HepG2 (cell line): ENCODE data around the gene CD7. TPM values are rescaled to one million over a fixed set of nuclear protein-coding genes. Genes with fewer than 3 reads are reported as not detected.

Experiments
- ATAC-seq: fragments of 200-7000 bp; cut with Tn5 transposase; 3 replicates; pipeline ENCODE4 v1.9.1; 2020; ENCODE audit warnings: mild to moderate bottlenecking, moderate library complexity
- BruUV-seq: library from RNA; stranded (reverse); fragments of 400-500 nt; replicated peaks from 2 replicates; lab custom pipeline; 2021; lab: Mats Ljungman, UMichigan
- CTCF ChIA-PET: fragments of 300-600 bp; formaldehyde crosslinking; extraction: SDS; loops from one replicate; lab custom pipeline; 2021; ENCODE audit warnings: low total read pairs, inconsistent platforms, low intra/inter-chr PET ratio; lab: Yijun Ruan, JAX
- POLR2A ChIA-PET: fragments of 350-600 bp; sonication (Branson Sonifier 250); formaldehyde crosslinking; loops from one replicate; lab custom pipeline; 2020; ENCODE audit warnings: antibody characterized with exemption, inconsistent platforms; lab: Yijun Ruan, JAX
- DNase-seq: peaks from one replicate; pipeline ENCODE4 v3.0.0-alpha.2; 2015; ENCODE audit warnings: low spot score
- FAIRE-seq: peaks from 3 replicates; lab custom pipeline; 2011; peaks lifted over from hg19 to GRCh38; lab: Jason Lieb, UNC
- H2AFZ ChIP-seq: one replicate; pipeline ENCODE4 v1.6.1; 2011; ENCODE audit warnings: low read length, inconsistent platforms
- H3K27ac ChIP-seq: fragments of 300-600 bp; 3 replicates; pipeline ENCODE4 v1.8.0; 2011; ENCODE audit warnings: mixed run types, mild to moderate bottlenecking, mixed read lengths, low read length, inconsistent platforms; ENCODE audit not compliant: insufficient read depth; ENCODE audit errors: extremely low read length
- H3K27me3 ChIP-seq, 2 experiments: fragments of 200-600 bp in 1 of 2; 2 replicates in 1 of 2; 3 replicates in 1 of 2; pipeline versions ENCODE4 v1.6.0 to v1.8.0; 2011; ENCODE audit warnings: low read length in 2 of 2, mild to moderate bottlenecking in 2 of 2, moderate library complexity in 2 of 2, inconsistent platforms in 1 of 2; ENCODE audit not compliant: insufficient read depth in 2 of 2, control insufficient read depth in 1 of 2
- H3K36me3 ChIP-seq, 2 experiments: fragments of 200-600 bp in 1 of 2; replicated peaks in 1 of 2; 2 replicates in 1 of 2; 3 replicates in 1 of 2; pipeline versions ENCODE4 v1.5.1 to v1.8.0; 2011; ENCODE audit warnings: low read length in 2 of 2, inconsistent platforms in 1 of 2; ENCODE audit not compliant: insufficient read depth in 2 of 2, control insufficient read depth in 1 of 2
- H3K4me1 ChIP-seq: 2 replicates; pipeline ENCODE4 v1.5.1; 2012; ENCODE audit warnings: low read length, inconsistent platforms; ENCODE audit not compliant: insufficient read depth
- H3K4me2 ChIP-seq: 2 replicates; pipeline ENCODE4 v1.6.0; 2011; ENCODE audit warnings: low read depth, low read length, inconsistent platforms
- H3K4me3 ChIP-seq, 3 experiments: fragments of 200-600 bp in 1 of 3; sonication (generic), shearing (Covaris generic) in 1 of 3; replicated peaks in 1 of 3; 2 replicates each; pipeline ENCODE4 v1.5.1; 2011 to 2016; ENCODE audit warnings: low read length in 3 of 3, inconsistent platforms in 2 of 3, low read depth in 2 of 3, mild to moderate bottlenecking in 2 of 3, control low read depth in 1 of 3, mixed read lengths in 1 of 3; ENCODE audit not compliant: insufficient read depth in 1 of 3
- H3K79me2 ChIP-seq: one replicate; pipeline ENCODE4 v1.6.1; 2011; ENCODE audit warnings: low read length, inconsistent platforms; ENCODE audit not compliant: insufficient read depth
- H3K9ac ChIP-seq: 2 replicates; pipeline ENCODE4 v1.6.0; 2011; ENCODE audit warnings: mild to moderate bottlenecking, low read depth, low read length, inconsistent platforms; ENCODE audit not compliant: insufficient read depth
- H3K9me3 ChIP-seq: 2 replicates; pipeline ENCODE4 v1.5.1; 2012; ENCODE audit warnings: mild to moderate bottlenecking, low read length
- H4K20me1 ChIP-seq: 2 replicates; pipeline ENCODE4 v1.6.0; 2011; ENCODE audit warnings: inconsistent platforms, mild to moderate bottlenecking, low read length, moderate library complexity; ENCODE audit not compliant: insufficient read depth
- AKAP8 ChIP-seq: sonication (generic); formaldehyde crosslinking; IDR thresholded peaks from 2 replicates; pipeline ENCODE4 v1.5.1; 2020; ENCODE audit warnings: mild to moderate bottlenecking, missing genetic modification reagents
- ARNT2 ChIP-seq: sonication (generic); formaldehyde crosslinking; IDR thresholded peaks from 2 replicates; pipeline ENCODE4 v1.8.0; 2022; ENCODE audit warnings: mild to moderate bottlenecking, low read depth, missing genetic modification reagents, moderate library complexity
- DMAP1 ChIP-seq: IDR thresholded peaks from 2 replicates; pipeline ENCODE4 v1.6.1; 2016
- EHMT2 ChIP-seq: fragments of 200-600 bp; sonication (generic); IDR thresholded peaks from 2 replicates; pipeline ENCODE4 v1.7.0; 2017; ENCODE audit warnings: antibody characterized with exemption, low read depth, low read length, borderline replicate concordance
- ERF ChIP-seq: IDR thresholded peaks from 2 replicates; pipeline ENCODE4 v1.6.1; 2018; ENCODE audit warnings: missing biosample characterization, missing genetic modification reagents
- ISL2 ChIP-seq: sonication (generic); formaldehyde crosslinking; IDR thresholded peaks from 2 replicates; pipeline ENCODE4 v1.5.0; 2020; ENCODE audit warnings: missing genetic modification reagents
- MAFF ChIP-seq: IDR thresholded peaks from 2 replicates; pipeline ENCODE4 v1.6.1; 2011; ENCODE audit warnings: low read depth, low read length, improper control_type of control experiment
- SALL2 ChIP-seq: sonication (generic); formaldehyde crosslinking; IDR thresholded peaks from 2 replicates; pipeline ENCODE4 v1.8.1; 2023; ENCODE audit warnings: mild to moderate bottlenecking, missing genetic modification reagents, inconsistent platforms
- TBL1XR1 ChIP-seq: fragments of 150-350 bp; IDR thresholded peaks from 2 replicates; pipeline ENCODE4 v1.6.1; 2014; ENCODE audit warnings: borderline replicate concordance, low read length; ENCODE audit not compliant: partially characterized antibody
- TCF12 ChIP-seq, 2 experiments: fragments of 450-650 bp in 1 of 2; sonication (generic) in 1 of 2; formaldehyde crosslinking in 1 of 2; IDR thresholded peaks; 2 replicates each; pipeline versions ENCODE4 v1.6.1 to v1.8.0; 2017 to 2022; ENCODE audit warnings: antibody characterized with exemption in 1 of 2, mild to moderate bottlenecking in 1 of 2, missing genetic modification reagents in 1 of 2, moderate library complexity in 1 of 2
- ZBTB8A ChIP-seq: sonication (generic); formaldehyde crosslinking; IDR thresholded peaks from 2 replicates; pipeline ENCODE4 v1.4.0; 2020; ENCODE audit warnings: mild to moderate bottlenecking, low read depth, missing genetic modification reagents, borderline replicate concordance
- ZNF850 ChIP-seq: sonication (generic); formaldehyde crosslinking; conservative IDR thresholded peaks from 2 replicates; pipeline ENCODE4 v1.9.0; 2021; ENCODE audit warnings: mild to moderate bottlenecking, missing genetic modification reagents
- WGBS: methylation state at CpG from one replicate; pipeline ENCODE4 v1.1.6; 2017; ENCODE audit warnings: low lambda C conversion rate; 5-methylcytosine and 5-hydroxymethylcytosine counted together
- in situ Hi-C: cut with HindIII; loops from 2 replicates; pipeline ENCODE4 v1.10.0; 2017; ENCODE audit warnings: low pct_unique_long_range_greater_than_20kb; ENCODE audit not compliant: extremely low pct_ligation_motif_present
- intact Hi-C: fragments of 100-400 bp; cut with micrococcal nuclease; formaldehyde crosslinking; loops from one replicate; pipeline ENCODE4 v1.10.0; 2022; ENCODE audit not compliant: unreplicated experiment
- polyA plus RNA-seq, 8 experiments: library from polyadenylated mRNA; depleted of rRNA in 3 of 8; stranded (reverse) in 7 of 8; unstranded in 1 of 8; fragments of >200 nt; fragmentation: Illumina TruSeq in 4 of 8; extraction: Trizol in 4 of 8; gene quantifications; 2 replicates each; pipeline versions ENCODE4 v1.2.1 to v1.2.3, GENCODE V29; 2011 to 2016; ENCODE audit warnings: low read depth in 4 of 8, missing spikeins in 1 of 8, mixed read lengths in 1 of 8; ENCODE audit not compliant: insufficient read depth in 1 of 8
- total RNA-seq, 5 experiments: library from RNA; depleted of rRNA; stranded (reverse); fragments of >200 nt; fragmentation: Illumina TruSeq; extraction: Trizol; gene quantifications; 2 replicates each; pipeline ENCODE4 v1.2.3, GENCODE V29; 2016; ENCODE audit warnings: low read depth in 1 of 5
- TF ChIP-seq, protein P1 (sequence below): sonication (generic); formaldehyde crosslinking; IDR thresholded peaks from 2 replicates; pipeline ENCODE4 v1.5.1; 2020; ENCODE audit warnings: mild to moderate bottlenecking, missing genetic modification reagents, moderate library complexity
- TF ChIP-seq, protein P2 (sequence below): IDR thresholded peaks from 2 replicates; pipeline ENCODE4 v1.6.1; 2012; ENCODE audit warnings: low read length, improper control_type of control experiment
- TF ChIP-seq, protein P3 (sequence below): sonication (generic); formaldehyde crosslinking; IDR thresholded peaks from 2 replicates; pipeline ENCODE4 v1.8.0; 2022; ENCODE audit warnings: mild to moderate bottlenecking, missing genetic modification reagents, moderate library complexity
- TF ChIP-seq, protein P4 (sequence below): fragments of 450-650 bp; IDR thresholded peaks from 2 replicates; pipeline ENCODE4 v1.6.1; 2017
- TF ChIP-seq, protein P5 (sequence below): IDR thresholded peaks from 2 replicates; pipeline ENCODE4 v1.6.1; 2018; ENCODE audit warnings: missing genetic modification reagents

Gene CD7
- total and polyA plus RNA-seq, 2 of the 13 experiments (the other 11 are each of a cell fraction or from before 2014, with no cell fraction given): 67.6 to 76.4 TPM

DNA sequence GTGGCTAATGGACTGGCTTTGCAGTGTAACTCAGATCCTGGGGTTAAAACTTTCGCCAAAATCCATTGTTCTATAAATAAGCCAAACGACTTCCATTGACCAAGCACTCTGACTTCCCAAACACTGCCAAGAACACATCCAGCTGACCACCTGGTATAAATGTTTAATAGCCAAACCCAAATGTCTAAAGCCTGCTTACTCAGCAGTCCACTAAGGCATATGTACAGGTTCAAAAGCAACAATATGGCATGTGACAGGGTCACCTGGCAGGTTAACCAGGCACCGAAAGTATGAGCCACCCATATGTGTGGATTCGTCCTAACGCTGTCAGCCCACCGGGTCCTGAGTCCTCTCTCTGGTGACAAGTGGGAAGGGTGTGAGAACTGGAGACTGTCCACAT is 46.0 kb downstream of the CD7 start:
- H3K4me3 ChIP-seq: peak overlapping the region in 1 of 3 experiments; percentile 88; a peak in 1 of 6 replicates
- peak overlapping the region; percentile 96 for H3K4me2 ChIP-seq
- ATAC-seq (no peak), DNase-seq (no peak), FAIRE-seq (no peak)
- H3K9ac ChIP-seq: peak overlapping the region; percentile 35; the same call in 1 of the 2 replicates
- POLR2A ChIA-PET: interaction anchor here (1.0 to 10.6 kb wide), 6 partner anchors 12 to 35 kb away, joined by 3 to 119 read pairs (median 5); no protein-coding TSS in a partner anchor
- no peak overlapping the region for H2AFZ ChIP-seq
- in situ Hi-C loops: no loop called here
- intact Hi-C loops: no loop called here
- CTCF ChIA-PET: no interaction called here
- H3K36me3 ChIP-seq: peaks cover 5 to 22% of the 10 kb centered on the region in 2 experiments; a peak in 4 of 5 replicates
- no TSS peak for BruUV-seq
- H3K27ac ChIP-seq: no peak overlapping the region
- no peaks in the 10 kb centered on the region; a peak in 1 of 5 replicates for H3K27me3 ChIP-seq
- H4K20me1 ChIP-seq: peaks cover 59% of the 10 kb centered on the region
- peaks cover 59% of the 10 kb centered on the region for H3K79me2 ChIP-seq
- WGBS: 95% methylated on average over 6 of the region's 6 CpGs
- peaks cover 80% of the 10 kb centered on the region for H3K4me1 ChIP-seq
- no peaks in the 10 kb centered on the region for H3K9me3 ChIP-seq
- TF ChIP-seq, protein P1, sequence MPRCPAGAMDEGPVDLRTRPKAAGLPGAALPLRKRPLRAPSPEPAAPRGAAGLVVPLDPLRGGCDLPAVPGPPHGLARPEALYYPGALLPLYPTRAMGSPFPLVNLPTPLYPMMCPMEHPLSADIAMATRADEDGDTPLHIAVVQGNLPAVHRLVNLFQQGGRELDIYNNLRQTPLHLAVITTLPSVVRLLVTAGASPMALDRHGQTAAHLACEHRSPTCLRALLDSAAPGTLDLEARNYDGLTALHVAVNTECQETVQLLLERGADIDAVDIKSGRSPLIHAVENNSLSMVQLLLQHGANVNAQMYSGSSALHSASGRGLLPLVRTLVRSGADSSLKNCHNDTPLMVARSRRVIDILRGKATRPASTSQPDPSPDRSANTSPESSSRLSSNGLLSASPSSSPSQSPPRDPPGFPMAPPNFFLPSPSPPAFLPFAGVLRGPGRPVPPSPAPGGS (CRISPR knock-in tag): no peak
- no peak for TF ChIP-seq DMAP1
- TF ChIP-seq, protein P2, sequence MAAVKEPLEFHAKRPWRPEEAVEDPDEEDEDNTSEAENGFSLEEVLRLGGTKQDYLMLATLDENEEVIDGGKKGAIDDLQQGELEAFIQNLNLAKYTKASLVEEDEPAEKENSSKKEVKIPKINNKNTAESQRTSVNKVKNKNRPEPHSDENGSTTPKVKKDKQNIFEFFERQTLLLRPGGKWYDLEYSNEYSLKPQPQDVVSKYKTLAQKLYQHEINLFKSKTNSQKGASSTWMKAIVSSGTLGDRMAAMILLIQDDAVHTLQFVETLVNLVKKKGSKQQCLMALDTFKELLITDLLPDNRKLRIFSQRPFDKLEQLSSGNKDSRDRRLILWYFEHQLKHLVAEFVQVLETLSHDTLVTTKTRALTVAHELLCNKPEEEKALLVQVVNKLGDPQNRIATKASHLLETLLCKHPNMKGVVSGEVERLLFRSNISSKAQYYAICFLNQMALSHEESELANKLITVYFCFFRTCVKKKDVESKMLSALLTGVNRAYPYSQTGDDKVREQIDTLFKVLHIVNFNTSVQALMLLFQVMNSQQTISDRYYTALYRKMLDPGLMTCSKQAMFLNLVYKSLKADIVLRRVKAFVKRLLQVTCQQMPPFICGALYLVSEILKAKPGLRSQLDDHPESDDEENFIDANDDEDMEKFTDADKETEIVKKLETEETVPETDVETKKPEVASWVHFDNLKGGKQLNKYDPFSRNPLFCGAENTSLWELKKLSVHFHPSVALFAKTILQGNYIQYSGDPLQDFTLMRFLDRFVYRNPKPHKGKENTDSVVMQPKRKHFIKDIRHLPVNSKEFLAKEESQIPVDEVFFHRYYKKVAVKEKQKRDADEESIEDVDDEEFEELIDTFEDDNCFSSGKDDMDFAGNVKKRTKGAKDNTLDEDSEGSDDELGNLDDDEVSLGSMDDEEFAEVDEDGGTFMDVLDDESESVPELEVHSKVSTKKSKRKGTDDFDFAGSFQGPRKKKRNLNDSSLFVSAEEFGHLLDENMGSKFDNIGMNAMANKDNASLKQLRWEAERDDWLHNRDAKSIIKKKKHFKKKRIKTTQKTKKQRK: no peak
- TF ChIP-seq, protein P3, sequence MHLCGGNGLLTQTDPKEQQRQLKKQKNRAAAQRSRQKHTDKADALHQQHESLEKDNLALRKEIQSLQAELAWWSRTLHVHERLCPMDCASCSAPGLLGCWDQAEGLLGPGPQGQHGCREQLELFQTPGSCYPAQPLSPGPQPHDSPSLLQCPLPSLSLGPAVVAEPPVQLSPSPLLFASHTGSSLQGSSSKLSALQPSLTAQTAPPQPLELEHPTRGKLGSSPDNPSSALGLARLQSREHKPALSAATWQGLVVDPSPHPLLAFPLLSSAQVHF (CRISPR knock-in tag): no peak
- TF ChIP-seq, protein P4, sequence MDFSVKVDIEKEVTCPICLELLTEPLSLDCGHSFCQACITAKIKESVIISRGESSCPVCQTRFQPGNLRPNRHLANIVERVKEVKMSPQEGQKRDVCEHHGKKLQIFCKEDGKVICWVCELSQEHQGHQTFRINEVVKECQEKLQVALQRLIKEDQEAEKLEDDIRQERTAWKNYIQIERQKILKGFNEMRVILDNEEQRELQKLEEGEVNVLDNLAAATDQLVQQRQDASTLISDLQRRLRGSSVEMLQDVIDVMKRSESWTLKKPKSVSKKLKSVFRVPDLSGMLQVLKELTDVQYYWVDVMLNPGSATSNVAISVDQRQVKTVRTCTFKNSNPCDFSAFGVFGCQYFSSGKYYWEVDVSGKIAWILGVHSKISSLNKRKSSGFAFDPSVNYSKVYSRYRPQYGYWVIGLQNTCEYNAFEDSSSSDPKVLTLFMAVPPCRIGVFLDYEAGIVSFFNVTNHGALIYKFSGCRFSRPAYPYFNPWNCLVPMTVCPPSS: no peak
- TF ChIP-seq AKAP8: 0 out of 2 replicates have a peak, but pooled peaks have one; percentile 14
- no peak for TF ChIP-seq ISL2 (CRISPR knock-in tag)
- TF ChIP-seq TBL1XR1: no peak
- TF ChIP-seq TCF12 (IDR thresholded peaks at IDR 0.05): no peak
- no peak for TF ChIP-seq TCF12 (CRISPR knock-in tag; IDR thresholded peaks at IDR 0.05)
- TF ChIP-seq MAFF: peak; percentile 59; the same call in 1 of the 2 replicates
- TF ChIP-seq ARNT2: no peak
- TF ChIP-seq SALL2 (CRISPR knock-in tag): no peak
- TF ChIP-seq ERF (CRISPR knock-in tag): no peak
- TF ChIP-seq, protein P5, sequence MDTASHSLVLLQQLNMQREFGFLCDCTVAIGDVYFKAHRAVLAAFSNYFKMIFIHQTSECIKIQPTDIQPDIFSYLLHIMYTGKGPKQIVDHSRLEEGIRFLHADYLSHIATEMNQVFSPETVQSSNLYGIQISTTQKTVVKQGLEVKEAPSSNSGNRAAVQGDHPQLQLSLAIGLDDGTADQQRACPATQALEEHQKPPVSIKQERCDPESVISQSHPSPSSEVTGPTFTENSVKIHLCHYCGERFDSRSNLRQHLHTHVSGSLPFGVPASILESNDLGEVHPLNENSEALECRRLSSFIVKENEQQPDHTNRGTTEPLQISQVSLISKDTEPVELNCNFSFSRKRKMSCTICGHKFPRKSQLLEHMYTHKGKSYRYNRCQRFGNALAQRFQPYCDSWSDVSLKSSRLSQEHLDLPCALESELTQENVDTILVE: no peak
- TF ChIP-seq EHMT2: no peak
- no peak for TF ChIP-seq ZBTB8A
- TF ChIP-seq ZNF850 (CRISPR knock-in tag): no peak
